GM12873 (cell line): ENCODE data around the gene NPAS4.
A peak's percentile ranks its signal among the peaks of the same experiment; 100 is the strongest.

ENCODE experiments used
- TF ChIP-seq, protein P1 (sequence below): IDR thresholded peaks from 2 replicates; pipeline ENCODE4 v1.5.1; 2012; ENCODE audit warnings: low read depth, mild to moderate bottlenecking, moderate library complexity, low read length, control low read depth; ENCODE audit not compliant: insufficient read depth; ENCODE audit errors: missing control alignments

NPAS4 gene

DNA sequence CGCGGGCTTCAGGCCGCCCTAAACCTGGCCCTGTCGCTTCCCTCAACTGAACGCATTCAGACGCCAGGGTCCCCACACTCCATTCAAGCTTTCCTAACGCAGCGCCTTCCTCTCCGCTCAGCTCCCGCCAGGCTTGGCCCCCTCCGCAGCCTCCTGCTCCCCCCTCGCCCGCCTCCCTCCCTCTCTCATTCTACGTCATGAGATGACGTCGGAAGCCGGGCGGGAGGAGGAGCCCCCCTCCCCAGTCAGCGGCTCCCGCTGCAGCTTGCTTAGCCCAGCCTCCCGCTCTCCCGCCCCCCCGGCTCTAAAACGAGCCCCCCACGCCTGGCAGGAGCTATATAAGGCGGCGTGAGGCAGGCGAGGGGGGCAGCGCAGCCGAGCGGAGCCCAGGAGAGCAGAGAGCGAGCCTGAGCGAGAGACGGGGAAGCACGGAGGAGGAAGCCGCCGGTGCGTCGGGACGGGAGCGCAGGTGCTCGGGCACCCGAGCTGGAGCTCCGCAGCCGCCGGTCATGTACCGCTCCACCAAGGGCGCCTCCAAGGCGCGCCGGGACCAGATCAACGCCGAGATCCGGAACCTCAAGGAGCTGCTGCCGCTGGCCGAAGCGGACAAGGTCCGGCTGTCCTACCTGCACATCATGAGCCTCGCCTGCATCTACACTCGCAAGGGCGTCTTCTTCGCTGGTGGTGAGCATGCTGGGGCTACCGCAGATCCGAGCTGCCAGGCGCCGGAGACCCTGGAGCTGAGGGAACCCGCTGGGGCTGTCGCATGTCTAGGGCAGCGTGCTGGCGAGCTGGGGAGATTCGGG, at the start of gene NPAS4:
TSS of gene NPAS4 (plus strand) at position 365 of the 806 bp plus-strand sequence. CDS start at position 510, 145 bp downstream.
- TF ChIP-seq, protein P1, sequence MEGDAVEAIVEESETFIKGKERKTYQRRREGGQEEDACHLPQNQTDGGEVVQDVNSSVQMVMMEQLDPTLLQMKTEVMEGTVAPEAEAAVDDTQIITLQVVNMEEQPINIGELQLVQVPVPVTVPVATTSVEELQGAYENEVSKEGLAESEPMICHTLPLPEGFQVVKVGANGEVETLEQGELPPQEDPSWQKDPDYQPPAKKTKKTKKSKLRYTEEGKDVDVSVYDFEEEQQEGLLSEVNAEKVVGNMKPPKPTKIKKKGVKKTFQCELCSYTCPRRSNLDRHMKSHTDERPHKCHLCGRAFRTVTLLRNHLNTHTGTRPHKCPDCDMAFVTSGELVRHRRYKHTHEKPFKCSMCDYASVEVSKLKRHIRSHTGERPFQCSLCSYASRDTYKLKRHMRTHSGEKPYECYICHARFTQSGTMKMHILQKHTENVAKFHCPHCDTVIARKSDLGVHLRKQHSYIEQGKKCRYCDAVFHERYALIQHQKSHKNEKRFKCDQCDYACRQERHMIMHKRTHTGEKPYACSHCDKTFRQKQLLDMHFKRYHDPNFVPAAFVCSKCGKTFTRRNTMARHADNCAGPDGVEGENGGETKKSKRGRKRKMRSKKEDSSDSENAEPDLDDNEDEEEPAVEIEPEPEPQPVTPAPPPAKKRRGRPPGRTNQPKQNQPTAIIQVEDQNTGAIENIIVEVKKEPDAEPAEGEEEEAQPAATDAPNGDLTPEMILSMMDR: no peak

DNA sequence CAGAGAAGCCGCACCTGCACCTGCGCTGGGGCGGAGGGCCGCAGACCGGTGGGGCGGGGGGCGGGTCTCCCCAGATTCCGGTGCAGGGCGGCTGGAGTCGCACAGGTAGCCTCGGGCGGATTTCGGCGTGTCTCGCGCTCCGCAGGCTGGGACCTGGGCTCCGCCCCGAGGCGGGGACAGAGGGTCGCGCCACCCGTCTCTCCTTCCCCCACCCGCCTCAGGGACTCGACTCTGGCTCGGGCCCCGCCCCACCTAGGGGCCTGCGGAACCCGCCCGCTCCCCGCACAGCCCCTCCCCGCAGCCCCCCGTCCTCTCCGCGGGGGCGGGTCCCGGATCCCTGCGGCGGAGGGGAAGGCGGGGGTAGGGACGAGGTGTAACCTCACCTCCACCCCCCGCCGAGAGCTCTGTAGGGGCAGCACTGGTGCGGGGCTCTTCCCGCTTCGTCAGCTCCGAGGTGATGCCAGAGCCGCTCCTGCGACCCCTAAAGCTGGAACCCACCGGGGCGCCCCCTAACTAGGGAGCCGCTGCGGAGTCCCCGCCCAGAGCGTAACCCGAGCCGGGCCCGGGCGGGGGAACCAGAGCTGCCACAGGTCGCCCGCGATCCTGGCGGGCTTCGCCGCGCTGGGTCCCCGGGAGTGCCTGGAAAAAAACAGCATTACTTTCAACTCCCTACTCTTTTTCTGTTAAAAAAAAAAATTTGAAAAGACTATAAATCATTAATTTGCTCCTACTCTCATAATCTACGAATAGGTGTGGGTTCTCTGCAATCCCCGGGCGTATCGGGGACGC, 49.0 kb upstream of the NPAS4 start, which contains the start of gene SLC29A2:
TSS of gene SLC29A2 (minus strand) at position 134 of the 789 bp plus-strand sequence. CDS start 169 bp downstream, outside the sequence.
- TF ChIP-seq, protein P1: no peak

DNA sequence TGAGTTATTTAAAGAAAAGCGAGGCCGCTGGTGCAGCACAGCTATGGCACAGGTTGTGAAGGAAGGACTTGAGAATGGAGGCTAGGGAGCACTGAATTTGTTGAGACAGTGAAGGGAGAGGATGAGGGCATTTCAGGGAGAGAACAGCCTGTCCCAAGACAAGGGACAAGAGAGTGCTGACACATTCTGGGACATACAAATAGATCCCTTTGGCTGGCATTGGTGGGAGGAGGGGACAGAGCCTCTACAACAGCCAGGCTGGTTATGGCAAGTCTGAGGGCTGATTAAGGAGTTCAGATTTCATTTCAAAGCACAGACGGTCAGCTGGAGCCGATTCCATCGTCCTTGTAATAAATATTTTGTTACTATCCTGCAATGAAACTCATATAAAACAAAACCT, 47.6 kb upstream of the NPAS4 start:
- TF ChIP-seq, protein P1: no peak

DNA sequence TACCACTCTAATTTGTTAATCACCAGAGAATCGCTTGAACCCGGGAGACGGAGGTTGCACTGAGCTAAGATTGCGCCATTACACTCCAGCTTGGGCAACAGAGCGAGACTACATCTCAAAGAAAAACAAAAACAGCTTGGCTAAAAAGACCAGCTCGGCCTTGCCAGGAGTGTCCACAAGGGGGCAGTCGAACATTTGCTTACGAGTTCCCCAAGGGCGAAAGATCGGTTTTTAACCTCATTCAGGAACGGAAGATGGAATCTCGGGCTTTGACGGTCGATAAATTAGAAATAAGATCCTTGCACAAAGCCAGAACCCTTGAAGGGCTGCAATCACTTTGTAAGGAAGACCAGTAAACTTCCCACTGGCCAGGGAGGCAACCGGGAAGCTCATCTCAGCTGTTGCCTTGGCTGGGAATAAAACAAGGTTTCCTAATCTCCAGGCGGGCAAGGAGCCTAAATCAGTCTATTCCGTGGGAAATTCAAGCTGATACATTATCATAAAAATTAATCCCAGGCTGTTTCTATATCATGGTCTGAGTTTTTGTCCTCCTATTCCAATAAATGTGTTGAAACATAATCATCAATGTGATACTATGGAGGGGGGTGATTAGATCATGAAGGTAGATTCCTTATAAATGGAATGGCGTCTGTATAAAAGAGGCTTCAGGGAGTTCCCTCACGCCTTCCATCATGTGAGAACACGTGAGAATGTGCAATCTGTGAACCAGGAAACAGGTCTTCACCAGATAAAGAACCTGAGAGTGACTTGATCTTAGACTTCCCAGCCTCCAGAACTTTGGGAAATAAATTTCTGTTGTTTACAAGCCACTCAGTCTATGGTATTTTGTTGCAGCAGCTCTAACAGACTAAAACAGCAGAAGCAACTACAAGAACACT, 34.4 kb upstream of the NPAS4 start:
- TF ChIP-seq, protein P1: peak; percentile 94

DNA sequence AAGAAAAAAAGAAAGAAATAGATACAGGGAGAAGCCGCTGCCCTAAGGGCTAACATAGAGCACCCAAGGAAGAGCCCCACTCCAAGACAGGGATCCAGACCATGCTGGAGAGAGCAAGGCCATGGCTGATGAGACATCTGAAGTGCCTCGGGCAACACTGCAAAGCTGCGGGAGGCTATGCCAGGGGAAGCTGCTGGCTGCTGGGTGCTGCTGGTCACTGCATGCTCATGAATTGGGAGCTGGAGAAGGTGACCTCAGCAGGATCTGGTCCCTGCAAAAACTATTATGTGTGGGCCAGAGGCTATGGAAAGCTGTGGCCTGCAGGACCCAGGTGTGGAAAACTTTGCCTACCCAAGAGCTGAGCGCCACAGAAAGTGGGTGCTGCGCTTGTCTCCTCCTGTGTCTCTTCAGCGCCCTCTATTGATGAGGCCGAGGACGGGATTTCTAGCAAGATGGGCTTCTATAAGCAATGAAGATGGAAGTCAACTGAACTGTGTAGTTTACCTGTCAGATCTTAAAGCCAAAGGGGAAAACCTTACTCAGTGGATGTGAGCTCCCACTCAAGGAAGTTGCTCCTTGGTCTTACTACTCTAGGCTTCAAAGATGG, 32.0 kb upstream of the NPAS4 start:
- TF ChIP-seq, protein P1: peak; percentile 92

DNA sequence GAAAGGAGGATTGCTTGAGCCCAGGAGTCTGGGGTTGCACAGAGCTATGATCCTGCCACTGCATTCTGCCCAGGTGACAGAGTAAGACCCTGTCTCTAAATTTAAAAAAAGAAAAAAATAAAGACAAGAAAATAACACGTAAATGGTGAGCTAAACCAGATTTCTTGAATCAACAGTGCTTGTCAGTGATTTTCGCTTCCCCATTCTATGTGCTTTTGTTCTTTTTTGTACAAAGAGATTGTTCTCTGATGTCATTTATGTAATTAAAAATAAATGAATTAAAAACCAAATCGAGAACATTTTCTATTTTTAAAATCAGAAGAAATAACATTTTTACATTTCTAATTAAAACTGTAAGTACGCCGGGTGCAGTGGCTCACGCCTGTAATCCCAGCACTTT, 29.5 kb upstream of the NPAS4 start:
- TF ChIP-seq, protein P1: no peak
